Liver (tissue), 9 donors: ENCODE measurements around the gene BACE1-AS. TPM values are rescaled to one million over a fixed set of nuclear protein-coding genes. Genes with fewer than 3 reads are reported as not detected.

ENCODE experiments used
- DNase-seq: peaks from one replicate; pipeline ENCODE4 v3.0.0-alpha.2; 2017; ENCODE audit warnings: low spot score
- H3K27ac ChIP-seq, 2 donors: one replicate each; pipeline ENCODE4 v1.7.0; 2013; ENCODE audit warnings: inconsistent platforms in 2 of 2, low read length in 2 of 2, control low read depth in 1 of 2, low read depth in 1 of 2, mild to moderate bottlenecking in 1 of 2
- H3K27me3 ChIP-seq, 4 donors: one replicate each; pipeline versions ENCODE4 v1.6.1 to v1.7.0; 2013; ENCODE audit warnings: low read length in 3 of 4, inconsistent platforms in 1 of 4, mild to moderate bottlenecking in 1 of 4, moderate library complexity in 1 of 4; ENCODE audit not compliant: control insufficient read depth in 4 of 4, insufficient read depth in 4 of 4
- H3K36me3 ChIP-seq, 4 donors: one replicate each; pipeline versions ENCODE4 v1.6.1 to v1.7.0; 2013; ENCODE audit warnings: low read length in 3 of 4, mild to moderate bottlenecking in 3 of 4, low read depth in 1 of 4, moderate library complexity in 1 of 4; ENCODE audit not compliant: control insufficient read depth in 4 of 4, insufficient read depth in 3 of 4
- H3K4me1 ChIP-seq, 4 donors: one replicate each; pipeline versions ENCODE4 v1.6.1 to v1.7.0; 2013; ENCODE audit warnings: low read length in 3 of 4, mild to moderate bottlenecking in 3 of 4, moderate library complexity in 1 of 4; ENCODE audit not compliant: control insufficient read depth in 4 of 4, insufficient read depth in 4 of 4
- H3K4me3 ChIP-seq, 3 donors: one replicate each; pipeline versions ENCODE4 v1.6.1 to v1.7.0; 2013; ENCODE audit warnings: low read length in 3 of 3, control low read depth in 1 of 3, low read depth in 1 of 3, mild to moderate bottlenecking in 1 of 3
- H3K9ac ChIP-seq, 2 donors: one replicate each; pipeline ENCODE4 v1.7.0; 2013; ENCODE audit warnings: low read length in 2 of 2, mild to moderate bottlenecking in 2 of 2, moderate library complexity in 2 of 2, control low read depth in 1 of 2, low read depth in 1 of 2
- H3K9me3 ChIP-seq, 4 donors: one replicate each; pipeline versions ENCODE4 v1.6.1 to v1.7.0; 2013; ENCODE audit warnings: low read length in 3 of 4; ENCODE audit not compliant: control insufficient read depth in 4 of 4
- ATF3 ChIP-seq: IDR thresholded peaks from 2 replicates; pipeline ENCODE4 v1.6.1; 2016; ENCODE audit warnings: antibody characterized with exemption
- CTCF ChIP-seq: fragments of 150-350 bp; IDR thresholded peaks from 2 replicates; pipeline ENCODE4 v1.5.1; 2017; ENCODE audit warnings: improper control_type of control experiment, low read depth, low read length; ENCODE audit not compliant: missing input control
- EGR1 ChIP-seq, 2 donors: IDR thresholded peaks; 2 replicates each; pipeline ENCODE4 v1.6.1; 2016 to 2018; ENCODE audit warnings: antibody characterized with exemption in 2 of 2, low read depth in 2 of 2
- FOXA1 ChIP-seq: IDR thresholded peaks from 2 replicates; pipeline ENCODE4 v1.6.1; 2016; ENCODE audit warnings: antibody characterized with exemption
- FOXA2 ChIP-seq: IDR thresholded peaks from 2 replicates; pipeline ENCODE4 v1.6.1; 2016; ENCODE audit warnings: antibody characterized with exemption
- GABPA ChIP-seq, 2 donors: IDR thresholded peaks in 1 of 2; conservative IDR thresholded peaks in 1 of 2; 2 replicates each; pipeline ENCODE4 v1.6.1; 2016; ENCODE audit warnings: antibody characterized with exemption in 2 of 2, mild to moderate bottlenecking in 1 of 2, moderate library complexity in 1 of 2
- HNF4A ChIP-seq, 2 donors: conservative IDR thresholded peaks; 2 replicates each; pipeline ENCODE4 v1.6.1; 2016; ENCODE audit warnings: antibody characterized with exemption in 2 of 2, mild to moderate bottlenecking in 2 of 2
- HNF4G ChIP-seq: IDR thresholded peaks from 2 replicates; pipeline ENCODE4 v1.6.1; 2016; ENCODE audit warnings: antibody characterized with exemption
- JUND ChIP-seq, 2 donors: IDR thresholded peaks; 2 replicates each; pipeline ENCODE4 v1.6.1; 2016; ENCODE audit warnings: antibody characterized with exemption in 2 of 2
- MAX ChIP-seq: IDR thresholded peaks from 2 replicates; pipeline ENCODE4 v1.6.1; 2016; ENCODE audit warnings: antibody characterized with exemption
- NR2F2 ChIP-seq: IDR thresholded peaks from 2 replicates; pipeline ENCODE4 v1.6.1; 2016; ENCODE audit warnings: antibody characterized with exemption
- RAD21 ChIP-seq, 2 donors: IDR thresholded peaks; 2 replicates each; pipeline ENCODE4 v1.6.1; 2016; ENCODE audit warnings: antibody characterized with exemption in 2 of 2, mild to moderate bottlenecking in 2 of 2
- REST ChIP-seq: IDR thresholded peaks from 2 replicates; pipeline ENCODE4 v1.6.1; 2016; ENCODE audit warnings: antibody characterized with exemption, mild to moderate bottlenecking
- RXRA ChIP-seq, 2 donors: IDR thresholded peaks; 2 replicates each; pipeline ENCODE4 v1.6.1; 2017 to 2018; ENCODE audit warnings: antibody characterized with exemption in 2 of 2, mild to moderate bottlenecking in 1 of 2
- SP1 ChIP-seq: IDR thresholded peaks from 2 replicates; pipeline ENCODE4 v1.6.1; 2018; ENCODE audit warnings: antibody characterized with exemption, mild to moderate bottlenecking
- TAF1 ChIP-seq: conservative IDR thresholded peaks from 2 replicates; pipeline ENCODE4 v1.6.1; 2016; ENCODE audit warnings: antibody characterized with exemption, mild to moderate bottlenecking
- YY1 ChIP-seq: IDR thresholded peaks from 2 replicates; pipeline ENCODE4 v1.6.1; 2016; ENCODE audit warnings: antibody characterized with exemption, mild to moderate bottlenecking
- ZBTB33 ChIP-seq: IDR thresholded peaks from 2 replicates; pipeline ENCODE4 v1.6.1; 2016; ENCODE audit warnings: antibody characterized with exemption
- WGBS: extraction: QIAGEN DNeasy Blood & Tissue Kit; methylation state at CpG from one replicate; pipeline ENCODE4 v1.1.7; 2013; 5-methylcytosine and 5-hydroxymethylcytosine counted together
- polyA plus RNA-seq, 2 donors: library from polyadenylated mRNA; stranded (reverse) in 1 of 2; unstranded in 1 of 2; fragments of 200-250 nt in 1 of 2; fragments of >200 nt in 1 of 2; fragmentation: Nextera tagmentation in 1 of 2; extraction: Ambion mirVana in 1 of 2; gene quantifications; one replicate each; pipeline versions ENCODE4 v1.2.1 to v1.2.3, GENCODE V29; 2013 to 2015
- total RNA-seq, 2 donors: library from RNA; depleted of rRNA; stranded (reverse); fragments of >200 nt; gene quantifications; one replicate each; pipeline ENCODE4 v1.2.3, GENCODE V29; 2014
- donor health status: healthy.
- donor health status: healthy.
- donor health status: healthy.
- donor health status: healthy.
- donor health status: healthy.

BACE1-AS gene
- total and polyA plus RNA-seq, 4 donors = 0.85 to 2.9 (median 1.6) TPM

- Histone ChIP-seq H3K36me3 (peaks cover 3 to 6% (median 5%) of the 10 kb centered on the region in 4 donors), H3K9ac (no peak overlapping the region), H3K4me3 (no peak overlapping the region), H3K27me3 (no peaks in the 10 kb centered on the region), H3K9me3 (no peaks in the 10 kb centered on the region), H3K4me1 (no peaks in the 10 kb centered on the region), H3K27ac (no peak overlapping the region)
- 84% methylated on average over 3 of the region's 3 CpGs for WGBS
- no peak for DNase-seq
- TF ChIP-seq RXRA (IDR thresholded peaks at IDR 0.05) (no peak), RAD21 (IDR thresholded peaks at IDR 0.05) (no peak), FOXA1 (no peak), HNF4G (no peak), REST (no peak), NR2F2 (no peak), EGR1 (IDR thresholded peaks at IDR 0.05; ENCODE audit: low read depth in 2 of 2) (no peak), HNF4A (conservative IDR thresholded peaks at IDR 0.05) (no peak), GABPA (IDR thresholded peaks at IDR 0.05 in 1 of 2, conservative IDR thresholded peaks at IDR 0.05 in 1 of 2) (no peak), JUND (IDR thresholded peaks at IDR 0.05) (no peak), FOXA2 (no peak)
Observed at GRCh38 chr11:117255966-117256365, 35.2 kb upstream of the BACE1-AS start.

- Histone ChIP-seq H3K27ac (no peak overlapping the region), H3K4me3 (no peak overlapping the region), H3K27me3 (no peaks in the 10 kb centered on the region), H3K36me3 (peaks cover 3 to 6% (median 5%) of the 10 kb centered on the region in 4 donors), H3K9me3 (no peaks in the 10 kb centered on the region), H3K9ac (no peak overlapping the region), H3K4me1 (no peaks in the 10 kb centered on the region)
- TF ChIP-seq TAF1 (no peak), FOXA2 (no peak), CTCF (no peak), SP1 (no peak), ZBTB33 (no peak), HNF4A (conservative IDR thresholded peaks at IDR 0.05) (no peak), EGR1 (IDR thresholded peaks at IDR 0.05; ENCODE audit: low read depth in 2 of 2) (no peak), YY1 (no peak), GABPA (IDR thresholded peaks at IDR 0.05 in 1 of 2, conservative IDR thresholded peaks at IDR 0.05 in 1 of 2) (no peak), ATF3 (no peak), RXRA (IDR thresholded peaks at IDR 0.05) (no peak), JUND (IDR thresholded peaks at IDR 0.05) (no peak), FOXA1 (no peak), MAX (no peak)
- no peak for DNase-seq
- WGBS = 75% methylated on average over 2 of the region's 2 CpGs
Observed at GRCh38 chr11:117256573-117256972, 34.6 kb upstream of the BACE1-AS start.
